OCI-LY3 (cell line): ENCODE measurements around the gene ST3GAL6.

Source experiments
- EZH2phosphoT487 ChIP-seq: fragments of 200-600 bp; shearing (Covaris generic); IDR thresholded peaks from 2 replicates; pipeline ENCODE4 v1.6.1; 2018; ENCODE audit warnings: antibody characterized with exemption, mixed run types, low read depth
- TF ChIP-seq, protein P1 (sequence below): fragments of 200-600, 300-600 bp; sonication (generic); IDR thresholded peaks from 2 replicates; pipeline ENCODE4 v1.5.1; 2014; ENCODE audit warnings: antibody characterized with exemption, low read length, low read depth

DNA sequence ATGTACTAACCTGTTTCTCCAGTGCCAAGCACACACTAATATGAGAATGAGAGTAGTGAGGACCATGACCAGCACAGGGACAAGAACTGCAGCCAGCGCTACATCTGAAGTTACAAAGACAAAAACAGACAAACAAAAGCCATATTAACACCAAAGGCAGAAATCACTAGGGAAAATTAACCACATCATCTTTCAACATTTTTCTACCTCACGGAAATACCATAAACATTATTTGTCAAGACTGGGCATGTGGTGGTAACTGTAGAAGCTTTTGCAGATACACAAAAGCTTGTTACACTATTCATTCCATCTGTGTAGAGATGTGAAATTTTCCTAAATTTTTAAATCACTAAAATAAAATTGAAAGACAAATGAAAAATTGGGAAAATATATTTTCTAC lies 44.9 kb downstream of the ST3GAL6 start:
- TF ChIP-seq, protein P1, sequence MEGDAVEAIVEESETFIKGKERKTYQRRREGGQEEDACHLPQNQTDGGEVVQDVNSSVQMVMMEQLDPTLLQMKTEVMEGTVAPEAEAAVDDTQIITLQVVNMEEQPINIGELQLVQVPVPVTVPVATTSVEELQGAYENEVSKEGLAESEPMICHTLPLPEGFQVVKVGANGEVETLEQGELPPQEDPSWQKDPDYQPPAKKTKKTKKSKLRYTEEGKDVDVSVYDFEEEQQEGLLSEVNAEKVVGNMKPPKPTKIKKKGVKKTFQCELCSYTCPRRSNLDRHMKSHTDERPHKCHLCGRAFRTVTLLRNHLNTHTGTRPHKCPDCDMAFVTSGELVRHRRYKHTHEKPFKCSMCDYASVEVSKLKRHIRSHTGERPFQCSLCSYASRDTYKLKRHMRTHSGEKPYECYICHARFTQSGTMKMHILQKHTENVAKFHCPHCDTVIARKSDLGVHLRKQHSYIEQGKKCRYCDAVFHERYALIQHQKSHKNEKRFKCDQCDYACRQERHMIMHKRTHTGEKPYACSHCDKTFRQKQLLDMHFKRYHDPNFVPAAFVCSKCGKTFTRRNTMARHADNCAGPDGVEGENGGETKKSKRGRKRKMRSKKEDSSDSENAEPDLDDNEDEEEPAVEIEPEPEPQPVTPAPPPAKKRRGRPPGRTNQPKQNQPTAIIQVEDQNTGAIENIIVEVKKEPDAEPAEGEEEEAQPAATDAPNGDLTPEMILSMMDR = no peak
- TF ChIP-seq EZH2phosphoT487 = no peak
